NCI-H2107 treated with DMSO at 0.1 percent for 48 hours (cell line): ENCODE data around the gene KIRREL2.

ENCODE experiments used
- DNase-seq: peaks from one replicate; lab custom pipeline; 2025; ENCODE audit not compliant: unreplicated experiment; lab: John Stamatoyannopoulos, UW

The KIRREL2 gene

DNA sequence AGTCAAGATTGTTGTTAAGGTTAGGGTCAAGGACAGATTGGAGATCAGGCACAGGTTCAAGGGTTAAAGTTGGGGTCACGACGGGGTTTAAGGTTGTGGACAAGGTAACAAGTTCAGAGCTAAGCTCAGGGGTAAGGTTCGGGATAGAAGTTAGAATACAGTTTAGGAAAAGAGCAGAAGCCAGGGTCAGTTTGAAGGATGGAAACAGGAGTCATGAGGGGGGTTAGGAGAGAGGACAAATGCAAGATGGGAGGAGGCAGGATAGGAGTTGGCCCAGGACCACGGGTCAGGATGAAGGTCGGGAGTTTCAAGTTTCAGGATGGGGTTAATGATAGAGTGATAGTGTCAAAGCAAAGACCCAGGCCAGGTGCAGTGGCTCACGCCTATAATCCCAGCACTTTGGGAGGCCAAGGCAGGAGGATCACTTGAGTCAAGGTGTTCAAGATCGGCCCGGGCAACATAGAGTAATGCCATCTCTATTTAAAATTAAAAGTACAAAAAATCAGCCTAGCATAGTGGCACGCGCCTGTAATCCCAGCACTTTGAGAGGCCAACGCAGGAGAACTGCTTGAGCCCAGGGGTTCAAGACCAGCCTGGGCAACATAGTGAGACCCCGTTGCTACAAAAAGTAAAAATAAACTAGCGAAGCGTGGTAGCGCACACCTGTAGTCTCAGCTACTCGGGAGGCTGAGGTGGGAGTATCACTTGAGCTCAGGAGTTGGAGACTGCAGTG, 12.1 kb upstream of the KIRREL2 start:
- DNase-seq = no peak

DNA sequence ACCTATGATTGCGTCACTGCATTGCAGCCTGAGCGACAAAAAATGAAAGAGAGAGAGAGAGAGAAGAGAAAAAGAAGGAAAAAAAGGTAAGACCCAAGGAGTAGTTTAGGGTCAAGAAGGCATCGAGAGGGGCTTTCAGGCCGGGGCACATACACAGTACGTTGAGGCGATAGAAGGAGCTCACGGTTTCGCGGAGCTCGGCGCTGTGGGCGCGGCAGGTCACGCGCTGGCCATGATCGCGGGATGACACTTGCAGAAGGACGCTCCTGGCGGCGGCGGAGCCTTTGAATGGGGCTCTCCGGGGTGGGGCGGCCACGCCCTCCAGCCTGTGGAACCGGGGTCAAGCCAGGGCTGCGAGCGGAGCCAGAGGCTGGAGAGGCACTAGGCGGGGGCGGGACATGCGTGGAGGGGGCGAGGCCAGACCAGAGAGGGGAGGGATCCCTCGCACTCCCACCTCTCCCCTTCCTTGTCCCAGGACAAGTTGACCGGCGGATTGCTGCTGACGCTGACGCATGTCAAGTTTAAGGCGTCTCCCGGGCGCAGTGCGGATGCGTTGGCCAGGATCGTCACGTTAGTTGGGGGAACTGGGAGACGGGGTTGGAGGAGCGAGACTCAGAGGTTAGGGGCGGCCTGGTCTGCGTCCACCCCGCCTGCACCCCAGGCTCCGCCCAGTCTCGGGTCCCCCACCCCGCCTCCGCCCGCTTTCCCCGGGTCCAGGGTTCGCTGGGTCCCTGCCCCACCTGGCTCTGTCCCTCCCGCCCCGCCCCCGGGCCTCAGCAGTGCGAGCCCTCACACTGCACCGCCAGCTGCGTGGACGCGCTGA, 11.3 kb upstream of the KIRREL2 start:
- DNase-seq = no peak

DNA sequence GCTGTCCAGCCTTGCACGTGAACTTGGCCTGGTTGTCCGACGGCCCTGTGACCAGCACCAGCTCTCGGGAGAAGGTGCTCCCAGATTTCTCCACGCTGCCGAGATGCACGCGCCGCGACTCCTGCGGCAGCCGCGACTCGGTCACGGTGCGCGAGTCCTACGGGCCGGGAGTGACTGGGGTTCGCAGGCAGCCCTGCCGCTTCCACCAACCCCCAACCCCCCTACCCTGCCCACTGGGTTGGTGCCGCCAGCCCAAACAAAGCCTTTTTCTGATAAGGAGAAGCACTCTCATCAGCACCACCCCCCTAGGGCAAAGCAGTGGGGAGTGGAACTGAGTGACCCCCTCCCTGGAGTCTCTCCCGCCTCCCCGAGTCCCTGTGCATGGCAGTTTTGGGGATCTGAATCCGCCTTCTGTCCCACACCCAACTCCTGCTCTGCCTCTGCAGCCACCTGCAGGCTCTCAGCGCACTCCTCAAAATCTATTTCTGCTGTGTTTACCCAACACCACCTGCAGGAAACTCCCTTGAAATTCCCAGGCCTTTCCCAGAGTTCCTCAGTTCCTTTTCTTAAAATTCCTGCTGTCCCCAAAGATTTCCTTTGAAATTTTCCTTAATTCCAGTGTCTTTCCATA, 10.6 kb upstream of the KIRREL2 start:
- DNase-seq = peak; percentile 24

DNA sequence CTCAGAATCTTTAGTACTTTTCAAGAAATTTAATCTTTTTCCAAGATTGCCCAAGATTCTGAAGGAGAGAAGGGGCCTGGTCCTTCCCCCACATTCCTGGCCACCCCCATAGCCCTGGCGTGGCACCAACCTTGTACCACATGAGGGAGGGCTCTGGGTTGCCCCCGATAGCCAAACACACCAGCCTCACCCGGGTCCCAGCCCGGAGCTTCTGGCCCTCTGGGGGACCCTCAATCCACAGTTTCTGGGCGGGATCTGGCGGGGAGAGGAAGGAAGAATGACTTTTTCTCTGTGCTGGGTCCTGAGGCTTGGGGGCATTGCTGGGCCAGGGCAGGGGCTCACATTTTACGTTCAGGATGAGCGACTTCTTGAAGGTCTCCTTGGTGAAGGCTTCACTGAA, 8.8 kb upstream of the KIRREL2 start:
- DNase-seq = no peak

DNA sequence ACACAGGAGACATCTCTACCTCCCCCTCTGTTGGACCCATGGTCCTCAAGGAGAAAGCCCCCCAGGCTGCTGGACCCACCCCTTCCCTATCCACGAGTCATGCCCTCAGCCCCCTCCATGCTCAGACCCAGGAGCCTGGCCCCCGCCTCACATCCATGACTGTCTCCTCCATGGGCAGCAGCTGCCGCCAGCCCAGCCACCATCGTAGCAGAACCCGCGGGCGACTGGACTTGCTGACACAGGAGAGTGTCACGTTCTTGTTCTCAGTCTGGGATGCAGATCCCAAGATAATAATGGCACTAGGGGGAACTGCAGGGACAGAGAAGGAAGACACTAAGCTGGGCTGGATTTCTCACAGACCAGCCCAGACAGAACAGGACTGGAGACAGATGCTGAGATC, 8.2 kb upstream of the KIRREL2 start:
- DNase-seq = no peak

DNA sequence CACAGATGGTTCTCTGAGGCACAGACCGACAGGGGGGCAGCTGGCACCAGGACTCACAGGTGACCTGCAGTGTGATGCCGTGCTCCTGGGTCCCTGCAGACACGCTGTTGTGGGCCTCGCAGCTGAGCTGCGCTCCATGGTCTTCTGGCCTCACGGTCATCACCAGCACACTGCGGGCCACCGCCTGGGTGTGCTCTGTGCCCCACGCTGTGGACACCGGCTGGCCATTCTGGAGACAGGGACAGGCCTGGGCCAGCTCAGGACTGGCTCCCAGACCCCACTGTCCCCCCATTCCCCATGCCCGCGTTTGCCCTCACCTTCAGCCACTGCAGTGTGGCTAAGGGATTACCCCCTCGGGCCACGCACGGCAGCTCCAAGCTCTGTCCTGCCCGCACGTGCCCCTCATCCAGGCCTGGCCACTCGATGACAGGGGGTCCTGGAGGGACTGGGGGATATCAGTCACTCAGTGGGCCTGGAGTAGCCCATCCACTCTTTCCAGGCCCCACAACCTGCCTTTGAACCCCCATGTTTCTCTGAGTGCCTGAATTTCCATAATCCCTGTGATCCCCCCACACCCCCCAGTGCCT, 7.7 kb upstream of the KIRREL2 start:
- DNase-seq = no peak

DNA sequence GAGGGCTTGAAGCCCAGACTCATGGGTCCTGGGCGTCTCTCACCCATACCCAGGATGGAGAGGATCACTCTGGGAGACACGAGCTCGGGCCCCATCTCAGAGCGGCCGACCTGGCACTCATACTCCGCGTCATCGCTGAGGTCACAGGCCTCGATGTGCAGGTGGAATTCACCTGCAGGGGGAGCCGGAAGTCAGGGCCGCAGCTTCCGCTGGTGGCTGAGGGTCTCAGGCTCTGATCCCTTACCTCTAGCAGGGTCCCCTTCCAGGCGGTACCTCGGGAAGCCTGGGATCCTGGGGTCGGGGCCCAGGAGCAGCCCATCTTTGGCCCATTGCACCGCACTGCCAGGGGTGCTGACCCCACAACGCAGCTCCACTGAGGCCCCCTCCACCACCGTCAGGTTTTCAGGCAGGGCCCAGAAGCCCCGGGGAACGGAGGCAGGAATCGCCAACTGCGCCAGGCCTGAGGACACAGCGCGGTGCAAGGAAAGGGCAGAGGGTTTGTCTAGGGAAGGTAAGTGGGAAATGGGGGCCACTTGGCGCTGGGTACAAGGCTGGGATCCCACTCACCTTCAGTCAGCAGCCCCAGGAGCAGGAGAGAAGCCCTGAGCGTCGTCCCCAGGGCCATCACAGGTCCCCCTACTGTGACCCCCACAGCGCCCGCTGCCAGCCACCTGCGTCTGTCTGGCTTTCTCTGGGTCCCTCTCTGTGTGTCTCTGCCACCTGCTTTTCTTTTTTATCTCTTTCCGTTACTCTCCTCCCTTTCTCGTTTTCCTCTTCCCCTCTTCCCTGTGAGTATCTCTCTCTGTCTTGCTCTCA, 5.3 kb upstream of the KIRREL2 start:
- no peak for DNase-seq

DNA sequence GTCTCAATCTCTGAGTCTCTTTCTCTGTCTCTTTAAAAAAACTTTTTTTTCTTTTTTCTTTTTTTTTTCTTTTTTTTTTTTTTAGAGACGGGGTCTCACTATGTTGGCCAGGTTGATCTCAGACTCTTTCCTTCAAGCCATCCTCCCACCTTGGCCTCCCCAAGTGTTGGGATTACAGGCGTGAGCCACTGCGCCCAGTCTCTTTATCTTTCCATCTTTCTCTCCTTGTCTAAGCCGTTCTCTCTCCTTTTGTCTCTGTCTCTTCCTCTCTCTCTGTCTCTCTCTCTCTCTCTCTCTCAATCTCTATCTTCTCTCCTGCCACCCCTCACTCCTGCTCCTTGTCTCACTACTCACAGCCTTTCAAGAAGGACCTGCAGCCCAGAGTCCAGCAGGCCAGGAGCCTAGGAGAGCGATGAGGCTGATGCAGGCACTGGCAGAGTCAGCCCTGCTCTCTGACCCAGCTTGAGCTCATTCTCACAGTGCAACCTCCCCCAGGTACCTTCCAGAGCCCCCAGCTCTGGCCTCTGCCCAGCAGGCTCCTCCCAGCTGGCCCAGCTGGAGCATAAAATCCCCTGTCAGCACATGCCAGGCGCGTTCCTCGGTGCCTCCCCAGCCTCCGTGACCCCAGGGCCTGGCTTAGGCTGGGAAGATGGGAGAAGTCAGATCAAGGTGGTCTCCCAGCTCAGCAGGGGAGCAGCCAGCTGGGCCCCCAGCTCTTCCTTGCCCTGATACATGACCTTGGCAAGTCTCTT, 4.5 kb upstream of the KIRREL2 start, which contains the start of gene NPHS1:
Gene NPHS1, minus strand, starts transcription at position 476 of the 752 bp plus-strand sequence. CDS start 667 bp downstream, outside the sequence.
- DNase-seq = no peak

DNA sequence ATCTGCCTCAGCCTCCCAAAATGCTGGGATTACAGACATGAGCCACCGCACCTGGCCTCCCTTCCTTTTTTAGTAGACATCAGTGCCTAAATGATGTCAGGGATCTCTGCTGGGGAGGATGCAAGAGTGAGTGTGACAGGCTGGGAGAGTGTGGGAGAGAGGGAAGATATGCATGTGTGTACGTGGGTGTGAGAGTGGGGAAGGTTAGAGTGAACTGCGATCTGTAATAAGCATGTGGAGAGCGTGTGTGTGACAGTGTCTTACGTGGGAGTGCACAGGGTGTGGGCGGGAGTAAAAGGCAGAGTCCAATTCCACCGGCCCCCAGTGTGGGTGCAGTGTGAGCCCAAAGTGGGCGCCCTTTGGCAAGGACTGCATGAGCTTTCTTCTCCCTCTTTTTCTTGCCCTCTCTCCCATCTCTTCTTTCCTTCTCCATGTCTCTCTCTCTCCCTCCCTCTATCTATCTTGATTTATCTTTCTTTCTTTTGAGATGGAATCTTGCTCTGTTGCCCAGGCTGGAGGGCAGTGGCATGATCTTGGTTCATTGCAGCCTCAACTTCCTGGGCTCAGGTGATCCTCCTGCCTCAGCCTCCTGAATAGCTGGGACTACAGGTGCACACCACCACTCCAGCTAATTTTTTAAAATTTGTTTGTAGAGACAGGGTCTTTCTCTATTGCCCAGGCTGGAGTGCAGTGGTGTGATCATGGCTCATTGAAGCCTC, 3.5 kb upstream of the KIRREL2 start:
- no peak for DNase-seq

DNA sequence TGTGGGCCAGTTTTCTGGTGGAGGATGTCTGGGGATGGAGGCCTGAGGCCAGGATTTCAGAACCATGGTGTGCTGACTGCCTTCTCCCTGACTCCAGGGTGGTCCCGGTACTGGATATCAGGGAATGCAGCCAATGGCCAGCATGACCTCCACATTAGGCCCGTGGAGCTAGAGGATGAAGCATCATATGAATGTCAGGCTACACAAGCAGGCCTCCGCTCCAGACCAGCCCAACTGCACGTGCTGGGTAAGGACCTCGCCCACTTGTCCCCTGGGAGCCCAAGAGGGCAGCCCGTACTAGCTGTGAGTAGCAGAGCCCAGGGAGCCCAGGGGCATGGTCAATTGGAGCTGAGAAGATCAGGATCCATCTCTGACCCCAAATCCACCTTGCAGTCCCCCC, 1.6 kb downstream of the KIRREL2 start:
- no peak for DNase-seq

DNA sequence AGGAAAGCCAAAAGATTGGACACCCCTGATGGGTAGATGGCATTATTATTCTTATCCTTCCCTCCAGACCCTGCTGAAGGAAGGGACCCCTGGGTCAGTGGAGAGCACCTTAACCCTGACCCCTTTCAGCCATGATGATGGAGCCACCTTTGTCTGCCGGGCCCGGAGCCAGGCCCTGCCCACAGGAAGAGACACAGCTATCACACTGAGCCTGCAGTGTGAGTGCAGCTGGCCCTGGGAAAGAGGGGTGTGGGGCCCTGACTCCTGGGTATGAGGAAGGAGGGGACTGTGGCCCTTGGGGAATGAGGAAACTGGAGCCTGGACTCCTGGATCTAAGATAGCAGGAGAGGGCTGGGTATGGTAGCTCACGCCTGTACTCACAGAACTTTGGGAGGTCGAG, 2.7 kb downstream of the KIRREL2 start:
- DNase-seq = no peak

DNA sequence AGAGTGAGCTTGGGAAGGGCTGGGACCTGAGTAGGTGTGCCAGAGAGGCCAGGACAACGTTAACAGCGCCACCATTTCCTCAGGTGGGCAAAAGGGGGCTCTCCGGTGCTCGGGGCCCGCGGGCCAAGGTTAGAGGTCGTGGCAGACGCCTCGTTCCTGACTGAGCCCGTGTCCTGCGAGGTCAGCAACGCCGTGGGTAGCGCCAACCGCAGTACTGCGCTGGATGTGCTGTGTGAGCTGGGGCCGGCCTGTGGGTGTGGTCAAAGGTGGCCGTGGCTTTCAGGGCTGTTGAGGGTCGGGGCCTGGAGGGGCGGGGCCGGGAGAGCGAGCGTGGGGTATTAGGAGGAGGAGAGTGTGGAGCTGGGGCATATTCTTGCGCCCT, 3.7 kb downstream of the KIRREL2 start:
- no peak for DNase-seq

DNA sequence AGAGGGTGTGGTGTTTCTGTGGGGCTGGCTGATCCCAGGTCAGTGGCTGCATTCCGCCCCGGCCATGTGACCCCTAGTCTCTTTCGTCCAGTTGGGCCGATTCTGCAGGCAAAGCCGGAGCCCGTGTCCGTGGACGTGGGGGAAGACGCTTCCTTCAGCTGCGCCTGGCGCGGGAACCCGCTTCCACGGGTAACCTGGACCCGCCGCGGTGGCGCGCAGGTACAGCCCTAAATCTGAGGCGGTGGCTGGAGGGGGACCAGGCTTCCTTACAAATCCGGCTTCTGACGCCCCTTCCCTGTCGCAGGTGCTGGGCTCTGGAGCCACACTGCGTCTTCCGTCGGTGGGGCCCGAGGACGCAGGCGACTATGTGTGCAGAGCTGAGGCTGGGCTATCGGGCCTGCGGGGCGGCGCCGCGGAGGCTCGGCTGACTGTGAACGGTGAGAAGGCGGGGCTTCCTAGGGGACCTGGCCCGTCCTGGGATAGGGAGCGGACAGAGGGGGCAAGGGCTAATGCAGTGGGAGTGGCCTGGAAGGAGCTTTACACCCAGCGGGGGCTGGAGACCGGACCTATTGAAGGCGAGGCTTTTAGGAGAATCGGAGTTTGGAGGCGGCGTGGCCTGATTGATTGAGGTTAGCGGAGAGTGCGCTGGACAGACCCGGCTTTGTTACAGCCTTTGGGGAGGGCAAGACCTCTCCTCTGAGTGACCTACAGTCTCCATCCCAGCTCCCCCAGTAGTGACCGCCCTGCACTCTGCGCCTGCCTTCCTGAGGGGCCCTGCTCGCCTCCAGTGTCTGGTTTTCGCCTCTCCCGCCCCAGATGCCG, 4.3 kb downstream of the KIRREL2 start:
- no peak for DNase-seq

DNA sequence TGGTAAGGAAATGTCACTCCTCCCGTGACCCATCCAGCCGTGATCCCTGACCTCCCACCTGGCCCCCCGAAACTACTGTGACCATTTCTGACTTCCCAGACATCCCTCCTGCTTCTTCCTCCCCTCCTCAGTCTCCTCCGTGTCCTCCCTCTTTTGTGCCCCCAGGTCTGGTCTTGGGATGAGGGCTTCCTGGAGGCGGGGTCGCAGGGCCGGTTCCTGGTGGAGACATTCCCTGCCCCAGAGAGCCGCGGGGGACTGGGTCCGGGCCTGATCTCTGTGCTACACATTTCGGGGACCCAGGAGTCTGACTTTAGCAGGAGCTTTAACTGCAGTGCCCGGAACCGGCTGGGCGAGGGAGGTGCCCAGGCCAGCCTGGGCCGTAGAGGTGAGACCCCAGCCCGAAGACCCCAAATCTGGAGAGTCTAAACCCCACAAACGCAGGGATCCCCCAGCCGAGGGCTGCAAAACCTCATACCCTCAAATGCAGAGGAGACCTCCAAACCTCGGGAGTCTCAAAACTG, 5.0 kb downstream of the KIRREL2 start:
- no peak for DNase-seq

DNA sequence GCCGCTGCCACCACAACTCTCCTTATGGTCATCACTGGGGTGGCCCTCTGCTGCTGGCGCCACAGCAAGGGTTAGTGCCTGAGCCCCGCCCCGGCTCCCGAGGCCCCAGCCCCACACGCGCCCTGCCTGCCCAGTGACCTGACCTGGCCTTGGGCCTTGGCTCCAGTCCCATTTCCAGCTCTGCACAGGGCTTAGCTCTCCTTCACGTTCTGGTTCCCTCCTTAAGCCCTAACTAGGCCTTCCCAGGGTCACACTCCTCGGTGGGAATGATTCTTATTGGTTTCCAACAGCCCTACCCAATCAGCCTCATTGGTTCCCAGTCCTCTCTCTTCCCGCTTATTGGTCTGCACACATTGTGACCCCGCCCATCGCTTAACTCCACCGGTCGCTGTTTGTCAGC, 5.8 kb downstream of the KIRREL2 start:
- DNase-seq = no peak

DNA sequence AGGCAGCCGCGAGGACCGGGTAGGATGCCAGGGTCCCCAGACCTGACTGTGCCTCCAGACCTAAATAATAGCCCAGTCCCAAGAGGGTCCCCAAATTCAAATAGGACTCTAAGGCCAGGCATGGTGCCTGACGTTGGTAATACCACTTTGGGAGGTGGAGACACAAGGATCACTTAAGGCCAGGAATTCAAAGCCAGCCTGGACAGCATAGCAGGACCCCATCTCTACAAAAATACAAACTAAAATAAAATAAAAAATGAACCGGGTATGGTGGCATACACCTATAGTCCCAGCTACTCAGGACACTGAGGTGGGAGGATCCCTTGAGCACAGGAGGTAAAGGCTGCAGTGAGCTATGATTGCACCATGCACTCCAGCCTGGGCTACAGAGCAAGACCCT, 6.3 kb downstream of the KIRREL2 start:
- DNase-seq = no peak

DNA sequence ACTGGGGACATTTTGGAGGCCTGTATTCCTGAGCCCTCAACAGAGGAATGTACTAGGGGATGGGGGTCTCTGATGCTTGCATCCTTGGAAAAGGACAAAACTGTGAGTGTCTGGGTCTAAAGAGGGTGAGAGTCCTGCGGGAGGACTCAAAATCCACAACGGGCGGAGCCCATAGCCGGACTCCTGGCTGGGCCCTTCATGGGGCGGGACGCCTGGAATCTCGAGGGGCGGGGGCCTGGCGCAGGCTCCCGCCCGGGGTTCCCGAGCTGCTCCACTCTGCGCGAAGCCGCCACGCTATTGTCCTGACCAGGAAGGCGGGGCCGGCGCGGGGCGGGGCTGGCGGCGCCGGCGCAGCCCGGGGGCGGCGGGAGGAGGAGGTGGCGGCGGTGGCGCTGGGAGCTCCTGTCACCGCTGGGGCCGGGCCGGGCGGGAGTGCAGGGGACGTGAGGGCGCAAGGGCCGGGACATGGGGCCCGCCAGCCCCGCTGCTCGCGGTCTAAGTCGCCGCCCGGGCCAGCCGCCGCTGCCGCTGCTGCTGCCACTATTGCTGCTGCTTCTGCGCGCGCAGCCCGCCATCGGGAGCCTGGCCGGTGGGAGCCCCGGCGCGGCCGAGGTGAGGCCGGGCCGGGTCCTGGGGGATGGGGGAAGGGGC, 11.6 kb downstream of the KIRREL2 start, which contains the start of gene APLP1:
Gene APLP1, plus strand, starts transcription at position 403 of the 651 bp plus-strand sequence. Its CDS starts 63 bp downstream, at position 466.
- DNase-seq = peak; percentile 20
